H1 (cell line): ENCODE data around the gene PLA1A. TPM values are rescaled to one million over a fixed set of nuclear protein-coding genes. Genes with fewer than 3 reads are reported as not detected.

ENCODE experiments used
- CTCF ChIA-PET: fragments of 300-600 bp; sonication (Branson Sonifier 250); formaldehyde crosslinking; loops from one replicate; lab custom pipeline; 2021; ENCODE audit not compliant: partially characterized antibody; lab: Charles Lee
- POLR2A ChIA-PET: fragments of 300-600 bp; sonication (Branson Sonifier 250); formaldehyde crosslinking; loops from one replicate; lab custom pipeline; 2021; ENCODE audit warnings: inconsistent platforms; ENCODE audit not compliant: partially characterized antibody; lab: Charles Lee
- DNase-seq, 2 experiments: peaks; one replicate each; pipeline versions ENCODE4 v3.0.0 to v3.0.0-alpha.2; 2010 to 2022; ENCODE audit warnings: low spot score in 2 of 2, low read depth in 1 of 2, mixed read lengths in 1 of 2
- FAIRE-seq: peaks from 2 replicates; lab custom pipeline; 2011; peaks lifted over from hg19 to GRCh38; lab: Jason Lieb, UNC
- H2AFZ ChIP-seq: 2 replicates; pipeline ENCODE4 v1.8.1; 2012; ENCODE audit warnings: low read length, inconsistent platforms
- H2AK5ac ChIP-seq: 2 replicates; pipeline ENCODE4 v1.6.1; 2013; ENCODE audit warnings: low read depth, low read length
- H2BK120ac ChIP-seq: replicated peaks from 2 replicates; pipeline ENCODE3; 2013; ENCODE audit warnings: low read depth, low read length, inconsistent platforms
- H2BK12ac ChIP-seq: 2 replicates; pipeline ENCODE4 v1.6.1; 2013; ENCODE audit warnings: low read depth, low read length
- H2BK15ac ChIP-seq: 2 replicates; pipeline ENCODE4 v1.6.1; 2013; ENCODE audit warnings: low read length
- H2BK20ac ChIP-seq: 2 replicates; pipeline ENCODE4 v1.6.1; 2013; ENCODE audit warnings: low read length
- H2BK5ac ChIP-seq: 2 replicates; pipeline ENCODE4 v1.6.1; 2013; ENCODE audit warnings: low read depth, low read length
- H3K14ac ChIP-seq: 2 replicates; pipeline ENCODE4 v1.6.1; 2013; ENCODE audit warnings: inconsistent platforms; ENCODE audit not compliant: insufficient read length
- H3K18ac ChIP-seq: 2 replicates; pipeline ENCODE4 v1.6.1; 2013; ENCODE audit warnings: low read length; ENCODE audit errors: extremely low read depth
- H3K23ac ChIP-seq: 2 replicates; pipeline ENCODE4 v1.6.1; 2013; ENCODE audit warnings: inconsistent platforms; ENCODE audit not compliant: insufficient read length
- H3K23me2 ChIP-seq: 2 replicates; pipeline ENCODE4 v1.6.1; 2013; ENCODE audit warnings: low read depth, low read length
- H3K27ac ChIP-seq: 2 replicates; pipeline ENCODE4 v1.6.1; 2011; ENCODE audit warnings: low read depth, low read length, inconsistent platforms
- H3K27me3 ChIP-seq, 4 experiments: replicated peaks in 1 of 4; 1 replicate in 1 of 4; 2 replicates in 3 of 4; pipeline versions ENCODE4 v1.6.1 to v1.8.1; 2011 to 2013; ENCODE audit warnings: low read length in 3 of 4, mild to moderate bottlenecking in 3 of 4, inconsistent platforms in 2 of 4, mixed read lengths in 2 of 4, moderate library complexity in 1 of 4; ENCODE audit not compliant: control insufficient read depth in 3 of 4, insufficient read depth in 3 of 4; ENCODE audit errors: extremely low read depth in 1 of 4
- H3K36me3 ChIP-seq, 4 experiments: 2 replicates each; pipeline versions ENCODE4 v1.6.1 to v1.8.1; 2011 to 2013; ENCODE audit warnings: mild to moderate bottlenecking in 4 of 4, low read length in 3 of 4, moderate library complexity in 2 of 4, control low read depth in 1 of 4, inconsistent platforms in 1 of 4; ENCODE audit not compliant: insufficient read depth in 4 of 4, control insufficient read depth in 2 of 4
- H3K4ac ChIP-seq: replicated peaks from 2 replicates; pipeline ENCODE3; 2013; ENCODE audit warnings: low read length, low read depth, mixed read lengths, inconsistent platforms; ENCODE audit not compliant: insufficient read length
- H3K4me1 ChIP-seq, 4 experiments: replicated peaks in 1 of 4; 1 replicate in 1 of 4; 2 replicates in 3 of 4; pipeline versions ENCODE4 v1.6.1 to v1.8.1; 2011 to 2013; ENCODE audit warnings: low read length in 3 of 4, inconsistent platforms in 2 of 4, mixed read lengths in 1 of 4; ENCODE audit not compliant: insufficient read depth in 4 of 4, control insufficient read depth in 3 of 4
- H3K4me2 ChIP-seq, 2 experiments: 2 replicates each; pipeline versions ENCODE4 v1.6.1 to v1.8.1; 2011 to 2013; ENCODE audit warnings: low read depth in 2 of 2, low read length in 2 of 2, control low read depth in 1 of 2, inconsistent platforms in 1 of 2, mild to moderate bottlenecking in 1 of 2; ENCODE audit not compliant: insufficient read depth in 1 of 2
- H3K4me3 ChIP-seq, 4 experiments: fragments of 200-600, 300-600 bp in 1 of 4; sonication (generic), shearing (Covaris generic), sonication (Bioruptor Twin) in 1 of 4; 2 replicates each; pipeline versions ENCODE4 v1.5.1 to v1.8.1; 2011 to 2016; ENCODE audit warnings: low read length in 4 of 4, low read depth in 3 of 4, control low read depth in 2 of 4, inconsistent platforms in 2 of 4, mild to moderate bottlenecking in 2 of 4, mixed read lengths in 1 of 4, moderate library complexity in 1 of 4; ENCODE audit not compliant: insufficient read depth in 2 of 4; ENCODE audit errors: extremely low read depth in 1 of 4
- H3K56ac ChIP-seq: replicated peaks from 2 replicates; pipeline ENCODE3; 2013; ENCODE audit warnings: low read depth, mild to moderate bottlenecking, mixed read lengths, low read length, inconsistent platforms; ENCODE audit not compliant: insufficient read length
- H3K79me1 ChIP-seq: 2 replicates; pipeline ENCODE4 v1.6.1; 2013; ENCODE audit warnings: low read depth, low read length, control low read depth
- H3K79me2 ChIP-seq, 2 experiments: 2 replicates each; pipeline versions ENCODE4 v1.6.1 to v1.8.1; 2012 to 2013; ENCODE audit warnings: low read length in 2 of 2, mild to moderate bottlenecking in 2 of 2, inconsistent platforms in 1 of 2; ENCODE audit not compliant: insufficient read depth in 2 of 2, control insufficient read depth in 1 of 2
- H3K9ac ChIP-seq, 4 experiments: replicated peaks in 1 of 4; 1 replicate in 1 of 4; 2 replicates in 3 of 4; pipeline versions ENCODE4 v1.6.1 to v1.8.1; 2011 to 2013; ENCODE audit warnings: low read depth in 3 of 4, low read length in 3 of 4, control low read depth in 2 of 4, mild to moderate bottlenecking in 2 of 4, moderate library complexity in 2 of 4, inconsistent platforms in 1 of 4; ENCODE audit errors: extremely low read depth in 1 of 4
- H3K9me3 ChIP-seq, 2 experiments: 2 replicates each; pipeline versions ENCODE4 v1.6.1 to v1.8.1; 2012 to 2013; ENCODE audit warnings: mild to moderate bottlenecking in 2 of 2, moderate library complexity in 2 of 2, control low read depth in 1 of 2, inconsistent platforms in 1 of 2, low read depth in 1 of 2, low read length in 1 of 2, mixed read lengths in 1 of 2; ENCODE audit not compliant: insufficient read depth in 2 of 2
- H4K20me1 ChIP-seq, 2 experiments: replicated peaks in 1 of 2; 2 replicates each; pipeline versions ENCODE3 to v1.8.1; 2011 to 2013; ENCODE audit warnings: inconsistent platforms in 2 of 2, low read length in 2 of 2, mild to moderate bottlenecking in 1 of 2; ENCODE audit not compliant: insufficient read depth in 2 of 2, control insufficient read depth in 1 of 2
- H4K5ac ChIP-seq: 2 replicates; pipeline ENCODE4 v1.6.1; 2013; ENCODE audit warnings: low read length, low read depth, mixed read lengths, inconsistent platforms; ENCODE audit not compliant: insufficient read length
- H4K8ac ChIP-seq: 2 replicates; pipeline ENCODE4 v1.8.0; 2013; ENCODE audit warnings: mild to moderate bottlenecking, moderate library complexity, low read length, inconsistent platforms; ENCODE audit not compliant: insufficient read depth; ENCODE audit errors: extremely low read depth
- H4K91ac ChIP-seq: replicated peaks from 2 replicates; pipeline ENCODE3; 2013; ENCODE audit warnings: low read length, mixed read lengths, inconsistent platforms; ENCODE audit not compliant: insufficient read length
- CHD1 ChIP-seq: IDR thresholded peaks from 2 replicates; pipeline ENCODE4 v1.6.1; 2012; ENCODE audit warnings: low read depth, low read length, improper control_type of control experiment
- EZH2 ChIP-seq: fragments of 200-600 bp; sonication (generic); IDR thresholded peaks from 2 replicates; pipeline ENCODE4 v1.7.1; 2012; ENCODE audit warnings: low read depth, mild to moderate bottlenecking, moderate library complexity, low read length, inconsistent platforms; ENCODE audit not compliant: severe bottlenecking
- GABPA ChIP-seq: IDR thresholded peaks from 2 replicates; pipeline ENCODE4 v1.6.1; 2011; ENCODE audit warnings: mild to moderate bottlenecking, low read length, moderate library complexity, borderline replicate concordance; ENCODE audit not compliant: insufficient read depth
- WGBS, 2 experiments: shearing (Covaris generic) in 1 of 2; methylation state at CpG; one replicate each; pipeline versions ENCODE4 v1.1.6 to v1.1.7; 2013 to 2015; ENCODE audit warnings: low lambda C conversion rate in 2 of 2, mixed read lengths in 2 of 2, inconsistent platforms in 1 of 2, low coverage in 1 of 2, missing lambda C conversion rate in 1 of 2; ENCODE audit not compliant: insufficient replicate concordance in 2 of 2, insufficient coverage in 1 of 2, insufficient read length in 1 of 2; ENCODE audit errors: extremely low coverage in 1 of 2, missing lambda C conversion rate in 1 of 2; 5-methylcytosine and 5-hydroxymethylcytosine counted together
- polyA plus RNA-seq, 7 experiments: library from polyadenylated mRNA; depleted of rRNA in 3 of 7; stranded (reverse) in 5 of 7; unstranded in 2 of 7; fragments of >200 nt in 5 of 7; fragments of 200-250 nt in 2 of 7; gene quantifications; 1 replicate in 5 of 7; 2 replicates in 1 of 7; 4 replicates in 1 of 7; pipeline versions ENCODE4 v1.2.1 to v1.2.3, GENCODE V29; 2011 to 2013; ENCODE audit warnings: missing spikeins in 2 of 7, mixed read lengths in 2 of 7
- total RNA-seq: library from RNA; stranded (reverse); fragmentation: NEBNext Ultra II Directional; extraction: Animal tissue kit (Norgen Biotek cat#: 25700); gene quantifications from 2 replicates; pipeline ENCODE4 v1.2.1, GENCODE V29; 2021

The PLA1A gene
- total and polyA plus RNA-seq, 2 of the 8 experiments (the other 6 are each of a cell fraction or from before 2014, with no cell fraction given), result not detected

DNA sequence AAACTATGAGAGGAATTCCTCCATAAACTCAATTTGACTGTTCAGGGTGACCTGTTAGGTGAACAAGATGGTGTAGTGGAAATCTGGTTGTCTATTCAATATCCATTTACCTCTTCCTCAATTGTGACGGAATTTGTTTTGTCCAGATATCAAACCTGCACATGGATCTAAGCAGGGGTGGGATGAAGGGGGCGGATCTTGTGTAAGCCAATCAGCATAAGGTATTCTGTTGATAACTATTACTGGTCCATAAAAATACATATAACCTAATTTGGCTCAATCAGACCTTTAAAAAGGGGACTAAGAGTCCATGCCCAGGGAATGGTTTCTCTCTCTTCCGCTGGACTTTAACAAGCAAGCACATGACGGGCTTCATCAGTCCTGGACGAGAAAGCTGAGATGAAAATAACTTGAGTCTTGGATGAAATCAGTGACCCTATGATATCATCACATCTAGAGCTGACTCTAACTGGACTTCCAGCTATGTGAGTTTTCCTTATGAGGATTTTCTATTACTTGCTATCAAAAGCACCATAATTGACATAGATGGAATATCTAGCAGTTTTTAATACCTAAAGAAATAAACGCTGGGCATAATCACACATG lies 68.4 kb downstream of the PLA1A start:
- Histone ChIP-seq H4K20me1 (no peaks in the 10 kb centered on the region), H4K8ac (no peak overlapping the region), H2BK5ac (no peak overlapping the region), H3K27ac (no peak overlapping the region), H3K14ac (no peak overlapping the region), H3K79me2 (no peaks in the 10 kb centered on the region; a peak in 1 of 4 replicates), H3K27me3 (no peaks in the 10 kb centered on the region), H3K23ac (no peak overlapping the region), H3K9ac (no peak overlapping the region), H3K23me2 (no peaks in the 10 kb centered on the region), H3K4me2 (no peak overlapping the region), H2AK5ac (no peak overlapping the region), H2AFZ (no peak overlapping the region), H2BK15ac (no peak overlapping the region), H3K36me3 (peaks cover 0 to 5% (median 2%) of the 10 kb centered on the region in 4 experiments; a peak in 2 of 8 replicates), H3K4me3 (no peak overlapping the region), H3K4me1 (no peaks in the 10 kb centered on the region), H4K91ac (no peak overlapping the region), H3K56ac (no peak overlapping the region), H2BK120ac (no peak overlapping the region), H4K5ac (no peak overlapping the region), H2BK12ac (no peak overlapping the region), H3K18ac (no peak overlapping the region), H3K9me3 (no peaks in the 10 kb centered on the region), H3K4ac (no peak overlapping the region), H2BK20ac (no peak overlapping the region), H3K79me1 (no peaks in the 10 kb centered on the region)
- 87% methylated on average over 6 of the region's 6 CpGs; no CpG with 5 or more reads in 1 of the 2 experiments for WGBS, 2 experiments
- CTCF ChIA-PET, result interaction anchor here (1.1 to 1.8 kb wide), 2 partner anchors 30 to 65 kb away, joined by 4 to 5 read pairs; no protein-coding TSS in a partner anchor
- TF ChIP-seq EZH2 (no peak), CHD1 (no peak), GABPA (no peak)
- POLR2A ChIA-PET, result interaction anchor here (0.6 to 1.4 kb wide), 4 partner anchors 8 to 67 kb away, joined by 3 to 4 read pairs (median 3); no protein-coding TSS in a partner anchor
- FAIRE-seq, result no peak
- DNase-seq, result no peak
